GM23248 (cell line): Measurements from ENCODE around the gene XYLT2. TPM values are rescaled to one million over a fixed set of nuclear protein-coding genes. Genes with fewer than 3 reads are reported as not detected.

Source experiments
- DNase-seq: peaks from one replicate; pipeline ENCODE4 v3.0.0-alpha.2; 2015
- H2AFZ ChIP-seq: fragments of 200-600 bp; sonication (generic); 2 replicates; pipeline ENCODE4 v1.6.1; 2016; ENCODE audit warnings: antibody characterized with exemption
- H3F3A ChIP-seq: fragments of 200-600 bp; sonication (generic); 2 replicates; pipeline ENCODE4 v1.6.1; 2016; ENCODE audit warnings: mild to moderate bottlenecking, antibody characterized with exemption, mixed run types; ENCODE audit not compliant: insufficient read depth
- H3K27ac ChIP-seq: fragments of 200-600 bp; sonication (generic); 2 replicates; pipeline ENCODE4 v1.5.1; 2016; ENCODE audit warnings: mild to moderate bottlenecking
- H3K27me3 ChIP-seq: fragments of 200-600 bp; sonication (generic); replicated peaks from 2 replicates; pipeline ENCODE4 v1.6.1; 2016; ENCODE audit warnings: mild to moderate bottlenecking; ENCODE audit not compliant: insufficient read depth
- H3K36me3 ChIP-seq: fragments of 200-600 bp; sonication (generic); 2 replicates; pipeline ENCODE4 v1.6.1; 2016; ENCODE audit warnings: low read depth, mild to moderate bottlenecking
- H3K4me1 ChIP-seq: fragments of 200-600 bp; sonication (generic); 2 replicates; pipeline ENCODE4 v1.6.1; 2016; ENCODE audit warnings: mild to moderate bottlenecking; ENCODE audit not compliant: insufficient read depth
- H3K4me2 ChIP-seq: fragments of 200-600 bp; sonication (generic); one replicate; pipeline ENCODE4 v1.6.1; 2016; ENCODE audit warnings: mild to moderate bottlenecking; ENCODE audit not compliant: unreplicated experiment
- H3K4me3 ChIP-seq: fragments of 200-600 bp; sonication (generic); 2 replicates; pipeline ENCODE4 v1.5.1; 2016; ENCODE audit warnings: mild to moderate bottlenecking
- H3K79me2 ChIP-seq: fragments of 200-600 bp; sonication (generic); 2 replicates; pipeline ENCODE4 v1.6.1; 2016; ENCODE audit warnings: mild to moderate bottlenecking; ENCODE audit not compliant: insufficient read depth
- H3K9ac ChIP-seq: fragments of 200-600 bp; sonication (generic); 2 replicates; pipeline ENCODE4 v1.6.1; 2016; ENCODE audit warnings: mild to moderate bottlenecking
- H3K9me2 ChIP-seq: fragments of 200-600 bp; sonication (generic); 2 replicates; pipeline ENCODE4 v1.6.1; 2016; ENCODE audit warnings: mixed run types, mild to moderate bottlenecking, moderate library complexity; ENCODE audit not compliant: insufficient read depth
- H3K9me3 ChIP-seq: fragments of 200-600 bp; sonication (generic); one replicate; pipeline ENCODE4 v1.6.1; 2017; ENCODE audit warnings: low read depth
- H4K20me1 ChIP-seq: fragments of 200-600 bp; sonication (generic); 2 replicates; pipeline ENCODE4 v1.6.0; 2016; ENCODE audit not compliant: insufficient read depth
- EZH2 ChIP-seq: fragments of 200-600 bp; sonication (generic); IDR thresholded peaks from 2 replicates; pipeline ENCODE4 v1.6.1; 2018; ENCODE audit warnings: antibody characterized with exemption, mild to moderate bottlenecking; ENCODE audit not compliant: insufficient read depth, poor library complexity, severe bottlenecking
- EZH2phosphoT487 ChIP-seq: fragments of 200-600 bp; sonication (generic); IDR thresholded peaks from 2 replicates; pipeline ENCODE4 v1.6.1; 2018; ENCODE audit warnings: antibody characterized with exemption, moderate library complexity, mild to moderate bottlenecking, low read depth; ENCODE audit not compliant: insufficient read depth
- WGBS, 2 experiments: methylation state at CpG; one replicate each; pipeline ENCODE4 v1.1.6; 2015 to 2017; ENCODE audit warnings: low lambda C conversion rate in 2 of 2, low coverage in 1 of 2; ENCODE audit errors: missing lambda C conversion rate in 2 of 2; 5-methylcytosine and 5-hydroxymethylcytosine counted together
- in situ Hi-C: fragments of 300-500 bp; cut with MboI; formaldehyde crosslinking; loops from 2 replicates; pipeline ENCODE4 v1.15.0; 2020
- polyA plus RNA-seq: library from polyadenylated mRNA; unstranded; fragments of >200 nt; fragmentation: Nextera tagmentation; extraction: Ambion mirVana; gene quantifications from 2 replicates; pipeline ENCODE4 v1.2.1, GENCODE V29; 2016
- total RNA-seq: library from RNA; depleted of rRNA; stranded (reverse); fragments of >200 nt; shearing (Covaris generic); gene quantifications from 2 replicates; pipeline ENCODE4 v1.2.3, GENCODE V29; 2014

Gene XYLT2
- total and polyA plus RNA-seq, 2 experiments from 2014 or later = 25.3 to 43.6 TPM

DNA sequence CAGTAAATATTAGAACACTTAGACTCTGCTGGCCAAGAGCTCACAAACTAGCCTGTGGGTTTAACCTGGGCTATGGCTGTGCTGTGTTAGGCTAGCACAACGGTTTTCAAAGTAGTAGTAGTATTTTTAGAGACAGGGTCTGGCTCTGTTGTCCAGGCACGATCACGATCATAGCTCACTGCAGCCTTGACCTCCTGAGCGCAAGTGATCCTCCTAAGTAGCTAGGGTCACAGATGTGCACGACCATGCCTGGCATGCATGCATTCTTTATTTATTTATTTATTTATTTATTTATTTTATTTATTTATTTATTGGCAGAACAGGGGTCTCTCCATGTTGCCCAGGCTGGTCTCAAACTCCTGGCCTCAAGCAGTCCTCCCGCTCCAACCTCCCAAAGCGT lies 16.7 kb downstream of the XYLT2 start:
- Histone ChIP-seq H3K9me3 (no peaks in the 10 kb centered on the region), H4K20me1 (no peaks in the 10 kb centered on the region), H3K4me1 (peaks cover 5% of the 10 kb centered on the region; the same call in 1 of the 2 replicates), H3F3A (peaks cover 18% of the 10 kb centered on the region; the same call in 1 of the 2 replicates), H3K79me2 (no peaks in the 10 kb centered on the region), H3K36me3 (peaks cover 7% of the 10 kb centered on the region; the same call in 1 of the 2 replicates), H3K9ac (no peak overlapping the region), H3K27me3 (no peaks in the 10 kb centered on the region), H3K4me2 (no peak overlapping the region), H3K27ac (no peak overlapping the region), H3K4me3 (no peak overlapping the region), H3K9me2 (no peaks in the 10 kb centered on the region), H2AFZ (no peak overlapping the region)
- TF ChIP-seq EZH2 (no peak), EZH2phosphoT487 (no peak)
- in situ Hi-C loops = no loop called here
- no peak for DNase-seq
- 44 to 48% methylated on average over 7 of the region's 7 CpGs for WGBS, 2 experiments

DNA sequence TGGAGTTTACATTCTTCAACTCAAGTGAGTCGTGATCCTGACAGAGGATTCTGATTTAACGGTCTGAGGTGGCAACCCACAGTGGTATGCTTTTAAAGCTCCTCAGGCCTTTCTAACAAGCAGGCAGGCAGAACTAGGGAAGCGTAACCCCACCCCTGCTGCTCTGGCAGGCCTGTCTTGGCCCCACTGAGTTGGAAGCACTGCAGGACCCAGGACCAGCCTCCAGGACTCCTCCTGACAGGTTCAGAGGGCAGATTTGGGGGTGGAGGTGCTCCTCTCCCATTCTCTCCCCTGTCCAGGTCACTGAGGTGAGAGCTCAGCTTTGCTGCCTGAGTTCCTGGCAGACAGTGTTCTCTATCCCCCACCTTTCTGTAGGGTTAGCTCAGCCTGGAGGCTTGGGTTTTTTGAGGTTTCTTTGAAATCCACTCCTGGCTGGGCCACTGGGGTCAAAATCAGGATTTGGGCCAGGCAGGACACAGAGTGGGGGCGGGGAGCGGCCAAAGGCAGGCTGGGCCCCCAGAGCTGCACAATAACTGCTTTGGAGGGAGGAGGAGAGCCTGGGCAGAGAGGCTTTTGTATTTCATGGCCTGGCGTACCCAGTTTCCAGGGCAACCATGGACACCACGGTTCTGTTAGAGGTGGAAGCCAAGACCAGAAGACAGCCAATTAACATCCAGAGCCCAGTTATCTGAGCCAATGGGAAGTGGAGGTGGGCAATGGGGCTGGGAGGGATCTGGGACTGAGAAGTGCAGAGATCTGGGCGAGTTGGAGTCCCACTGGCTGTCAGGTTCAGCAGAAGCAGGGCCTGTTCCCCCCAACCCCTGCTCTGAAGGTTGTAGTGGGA lies 17.5 kb downstream of the XYLT2 start:
- Histone ChIP-seq H3K79me2 (no peaks in the 10 kb centered on the region), H3K27ac (no peak overlapping the region), H3K9me2 (no peaks in the 10 kb centered on the region), H3K4me3 (no peak overlapping the region), H3F3A (peaks cover 17% of the 10 kb centered on the region; the same call in 1 of the 2 replicates), H3K4me2 (no peak overlapping the region), H4K20me1 (no peaks in the 10 kb centered on the region), H3K4me1 (peaks cover 5% of the 10 kb centered on the region; the same call in 1 of the 2 replicates), H3K9me3 (no peaks in the 10 kb centered on the region), H3K9ac (no peak overlapping the region), H2AFZ (no peak overlapping the region), H3K36me3 (peaks cover 4% of the 10 kb centered on the region; the same call in 1 of the 2 replicates), H3K27me3 (no peaks in the 10 kb centered on the region)
- 21 to 27% methylated on average over 8 of the region's 8 CpGs for WGBS, 2 experiments
- in situ Hi-C loops = no loop called here
- peak; percentile 38 for DNase-seq
- TF ChIP-seq EZH2phosphoT487 (no peak), EZH2 (no peak)

DNA sequence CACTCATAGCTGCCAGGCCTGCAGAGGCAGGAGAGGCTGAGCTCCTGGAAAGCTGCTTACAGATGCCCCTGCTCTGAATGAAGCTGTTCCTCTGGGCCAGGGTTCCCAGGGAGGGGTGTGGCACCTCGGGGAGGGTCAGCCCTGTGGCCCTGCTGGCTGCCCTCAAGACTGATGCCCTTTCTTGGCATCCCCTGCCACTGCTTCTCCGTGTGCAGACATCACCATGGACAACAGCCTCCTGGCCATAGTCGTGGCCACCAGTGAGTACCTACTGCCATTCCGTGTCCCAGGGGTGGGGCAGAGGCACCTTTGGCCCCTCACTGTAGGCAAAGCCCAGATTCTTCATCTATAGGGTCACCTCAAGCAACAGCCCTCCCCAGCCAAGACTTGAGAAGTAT lies 18.1 kb downstream of the XYLT2 start:
- 0 out of 2 replicates have a peak, but pooled peaks cover 12% of the 10 kb centered on the region for H3F3A ChIP-seq
- no peaks in the 10 kb centered on the region for H3K9me3 ChIP-seq
- WGBS, 2 experiments = 45 to 54% methylated on average over 4 of the region's 4 CpGs
- no peak for TF ChIP-seq EZH2phosphoT487
- no peak for TF ChIP-seq EZH2
- no peak overlapping the region for H3K4me3 ChIP-seq
- no peak overlapping the region for H3K27ac ChIP-seq
- peaks cover 5% of the 10 kb centered on the region; the same call in 1 of the 2 replicates for H3K4me1 ChIP-seq
- no peaks in the 10 kb centered on the region for H3K9me2 ChIP-seq
- H2AFZ ChIP-seq = no peak overlapping the region
- no peak for DNase-seq
- H3K27me3 ChIP-seq = no peaks in the 10 kb centered on the region
- in situ Hi-C loops = no loop called here
- H3K4me2 ChIP-seq = no peak overlapping the region
- no peaks in the 10 kb centered on the region for H3K79me2 ChIP-seq
- H3K36me3 ChIP-seq = peaks cover 7% of the 10 kb centered on the region
- no peaks in the 10 kb centered on the region for H4K20me1 ChIP-seq
- no peak overlapping the region for H3K9ac ChIP-seq

DNA sequence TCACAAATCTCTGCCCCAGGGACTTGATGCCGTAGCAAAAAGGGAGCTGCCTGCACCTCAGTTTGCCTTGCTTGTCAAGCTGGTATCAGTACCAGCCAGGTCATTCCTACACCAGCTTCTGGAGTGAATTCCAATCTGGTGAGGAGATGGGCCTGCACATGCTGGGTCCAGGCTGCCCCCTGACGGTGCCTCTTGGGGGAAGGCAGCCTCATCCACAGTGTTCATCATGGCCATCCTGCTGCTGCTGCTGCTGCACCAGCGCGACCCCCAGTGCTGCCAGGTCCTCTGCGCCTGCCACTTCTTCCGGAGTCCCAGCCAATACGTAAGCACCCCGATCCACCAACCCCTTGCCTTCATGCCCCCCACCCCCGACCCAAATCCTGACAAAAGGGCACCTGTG lies 18.8 kb downstream of the XYLT2 start:
- DNase-seq = peak; percentile 77
- H3K36me3 ChIP-seq = peaks cover 14% of the 10 kb centered on the region
- peaks cover 5% of the 10 kb centered on the region; the same call in 1 of the 2 replicates for H3K4me1 ChIP-seq
- no peak overlapping the region for H3K4me3 ChIP-seq
- no peaks in the 10 kb centered on the region for H4K20me1 ChIP-seq
- H3K27me3 ChIP-seq = no peaks in the 10 kb centered on the region
- 0 out of 2 replicates have a peak, but pooled peaks cover 12% of the 10 kb centered on the region for H3F3A ChIP-seq
- H3K9me3 ChIP-seq = no peaks in the 10 kb centered on the region
- no peaks in the 10 kb centered on the region for H3K9me2 ChIP-seq
- TF ChIP-seq EZH2 (no peak), EZH2phosphoT487 (no peak)
- H3K4me2 ChIP-seq = no peak overlapping the region
- in situ Hi-C loops = no loop called here
- H3K9ac ChIP-seq = no peak overlapping the region
- no peaks in the 10 kb centered on the region for H3K79me2 ChIP-seq
- H2AFZ ChIP-seq = no peak overlapping the region
- no peak overlapping the region for H3K27ac ChIP-seq
- 73 to 83% methylated on average over 8 to 9 of the region's 9 CpGs for whole genome bisulfite sequencing, 2 experiments
